GM12875 (cell line): ENCODE data around the gene C12orf75.
"Not testable (repeated sequence)": the region's sequence is repeated elsewhere in the genome, so short reads cannot be mapped to it uniquely, and the experiment has no call there.

Source experiments
- H3K4me3 ChIP-seq: one replicate; pipeline ENCODE4 v1.5.1; 2011; ENCODE audit warnings: low read depth, low read length, control low read depth
- CTCF ChIP-seq: IDR thresholded peaks from 2 replicates; pipeline ENCODE4 v1.5.1; 2011; ENCODE audit warnings: low read depth, mild to moderate bottlenecking, control low read depth, inconsistent platforms, low read length, moderate library complexity, borderline replicate concordance; ENCODE audit not compliant: insufficient read depth

Gene C12orf75

GRCh38 chr12:105296116-105297089 is 34.1 kb upstream of the C12orf75 start:
- no peak overlapping the region for H3K4me3 ChIP-seq
- no peak for TF ChIP-seq CTCF

GRCh38 chr12:105300883-105301282 is 29.6 kb upstream of the C12orf75 start:
- no peak for TF ChIP-seq CTCF
- H3K4me3 ChIP-seq, result no peak overlapping the region

GRCh38 chr12:105301696-105302095 is 28.8 kb upstream of the C12orf75 start:
- H3K4me3 ChIP-seq, result no peak overlapping the region
- TF ChIP-seq CTCF, result no peak

- not testable (repeated sequence) for H3K4me3 ChIP-seq
Measured at GRCh38 chr12:105302986-105303385, 27.5 kb upstream of the C12orf75 start.

GRCh38 chr12:105304626-105305025 is 25.9 kb upstream of the C12orf75 start:
- H3K4me3 ChIP-seq, result not testable (repeated sequence)

DNA sequence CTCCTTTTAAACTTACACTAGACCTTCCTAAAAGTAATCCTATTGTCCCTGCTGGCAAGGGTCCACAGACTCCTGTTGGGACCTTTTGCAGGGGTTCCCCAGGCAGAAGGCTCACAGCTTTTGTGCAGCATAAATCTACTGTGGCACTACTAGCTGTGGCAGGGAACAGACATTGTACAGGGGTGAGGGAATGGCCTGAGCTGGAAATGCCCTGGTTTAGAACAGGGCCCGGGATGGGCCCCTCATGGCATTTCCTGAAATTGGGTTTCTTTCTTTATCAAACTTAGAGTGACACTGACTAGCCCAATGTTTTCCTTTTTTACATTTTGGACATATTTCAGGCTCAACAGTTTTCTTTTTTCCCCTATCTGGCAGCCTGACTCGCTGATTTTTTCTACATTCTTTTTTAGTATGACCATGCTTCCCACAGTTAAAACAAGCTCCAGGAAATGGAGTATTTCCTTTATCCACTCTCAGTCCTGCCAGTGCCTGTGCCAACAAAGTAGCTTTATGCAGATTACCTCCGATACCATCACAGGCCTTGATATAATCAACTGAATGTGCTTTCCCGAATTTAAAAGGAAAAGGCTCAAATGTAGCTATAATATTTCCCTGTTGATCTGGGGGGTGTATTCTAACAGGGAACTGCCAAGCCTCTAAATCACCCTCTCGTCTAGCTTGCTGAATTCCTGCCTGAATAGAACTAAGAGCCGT is 22.7 kb upstream of the C12orf75 start:
- not testable (repeated sequence) for H3K4me3 ChIP-seq

GRCh38 chr12:105308839-105309238 is 21.7 kb upstream of the C12orf75 start:
- not testable (repeated sequence) for H3K4me3 ChIP-seq

DNA sequence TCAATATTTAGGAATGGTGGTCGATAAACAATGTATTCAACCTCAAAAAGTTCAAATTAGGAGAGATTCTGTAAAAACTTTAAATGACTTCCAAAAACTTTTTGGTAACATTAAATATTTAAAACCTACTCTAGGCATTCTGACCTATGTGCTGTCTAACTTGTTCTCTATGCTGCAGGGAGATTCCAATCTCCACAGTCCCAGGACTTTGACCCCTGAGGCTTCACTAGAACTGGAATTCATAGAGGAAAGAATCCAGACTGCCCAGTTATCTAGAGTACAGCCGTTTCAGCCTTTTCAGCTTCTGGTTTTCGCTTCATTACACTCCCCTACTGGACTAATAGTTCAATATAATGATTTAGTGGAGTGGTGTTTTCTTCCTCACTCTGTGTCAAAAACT is 21.1 kb upstream of the C12orf75 start:
- H3K4me3 ChIP-seq, result not testable (repeated sequence)

GRCh38 chr12:105310476-105311085 is 19.9 kb upstream of the C12orf75 start:
- not testable (repeated sequence) for H3K4me3 ChIP-seq

- H3K4me3 ChIP-seq, result not testable (repeated sequence)
Measured at GRCh38 chr12:105311936-105312335, 18.6 kb upstream of the C12orf75 start.

DNA sequence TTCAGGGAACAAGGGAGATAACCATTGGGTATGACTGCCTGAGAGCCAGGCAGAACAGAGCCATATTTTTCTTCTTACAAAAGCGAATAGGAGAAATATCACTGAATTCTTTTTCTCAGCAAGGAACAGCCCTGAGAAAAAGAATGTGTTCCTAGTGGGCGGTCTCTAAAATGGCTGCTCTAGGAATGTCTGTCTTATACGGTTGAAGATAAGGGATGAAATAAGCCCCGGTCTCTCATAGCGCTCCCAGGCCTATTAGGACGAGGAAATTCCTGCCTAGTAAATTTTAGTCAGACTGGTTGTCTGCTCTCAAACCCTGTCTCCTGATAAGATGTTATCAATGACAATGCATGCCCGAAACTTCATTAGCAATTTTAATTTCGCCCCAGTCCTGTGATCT is 16.7 kb upstream of the C12orf75 start:
- H3K4me3 ChIP-seq, result not testable (repeated sequence)
